NCI-H1092 treated with DMSO at 0.1 percent for 48 hours (cell line): ENCODE results near the gene HS6ST2.

Source experiments
- DNase-seq: peaks from one replicate; lab custom pipeline; 2025; lab: John Stamatoyannopoulos, UW

HS6ST2 gene

GRCh38 chrX:132843363-132843762 lies 115.1 kb downstream of the HS6ST2 start:
- DNase-seq = no peak

GRCh38 chrX:132842460-132843238 lies 115.8 kb downstream of the HS6ST2 start:
- no peak for DNase-seq

GRCh38 chrX:132837967-132838366 lies 120.5 kb downstream of the HS6ST2 start:
- DNase-seq = no peak

GRCh38 chrX:132837126-132837525 lies 121.3 kb downstream of the HS6ST2 start:
- no peak for DNase-seq

GRCh38 chrX:132836471-132836870 lies 122.0 kb downstream of the HS6ST2 start:
- DNase-seq = no peak

GRCh38 chrX:132834741-132835140 lies 123.7 kb downstream of the HS6ST2 start:
- no peak for DNase-seq

- DNase-seq = no peak
Measured at GRCh38 chrX:132834109-132834508, 124.3 kb downstream of the HS6ST2 start.

- DNase-seq = no peak
Measured at GRCh38 chrX:132833373-132833772, 125.1 kb downstream of the HS6ST2 start.

- no peak for DNase-seq
Measured at GRCh38 chrX:132831336-132831973, 127.0 kb downstream of the HS6ST2 start.

GRCh38 chrX:132822634-132823012 lies 135.8 kb downstream of the HS6ST2 start:
- no peak for DNase-seq

GRCh38 chrX:132821974-132822633 lies 136.3 kb downstream of the HS6ST2 start:
- no peak for DNase-seq

- no peak for DNase-seq
Measured at GRCh38 chrX:132820675-132821074, 137.8 kb downstream of the HS6ST2 start.

GRCh38 chrX:132819711-132820264 lies 138.6 kb downstream of the HS6ST2 start:
- DNase-seq = no peak

- DNase-seq = no peak
Measured at GRCh38 chrX:132818638-132819037, 139.8 kb downstream of the HS6ST2 start.

- DNase-seq = no peak
Measured at GRCh38 chrX:132815643-132816042, 142.8 kb downstream of the HS6ST2 start.

GRCh38 chrX:132810964-132811712 lies 147.3 kb downstream of the HS6ST2 start:
- DNase-seq = no peak

- DNase-seq = no peak
Measured at GRCh38 chrX:132810488-132810887, 147.9 kb downstream of the HS6ST2 start.

GRCh38 chrX:132809581-132809980 lies 148.8 kb downstream of the HS6ST2 start:
- no peak for DNase-seq

- DNase-seq = no peak
Measured at GRCh38 chrX:132807411-132808030, 150.9 kb downstream of the HS6ST2 start.

GRCh38 chrX:132802033-132802432 lies 156.4 kb downstream of the HS6ST2 start:
- DNase-seq = no peak

GRCh38 chrX:132795181-132795580 lies 163.2 kb downstream of the HS6ST2 start:
- DNase-seq = no peak

GRCh38 chrX:132791714-132792113 lies 166.7 kb downstream of the HS6ST2 start:
- no peak for DNase-seq
